KMS-11 (cell line): ENCODE measurements around the gene SLTM.
"Not testable (repeated sequence)": the region's sequence is repeated elsewhere in the genome, so short reads cannot be mapped to it uniquely, and the experiment has no call there.

Experiments
- H2AFZ ChIP-seq: fragments of 200-600 bp; sonication (generic); 2 replicates; pipeline ENCODE4 v1.6.1; 2016; ENCODE audit warnings: antibody characterized with exemption, mixed run types, low read depth
- H3K27ac ChIP-seq: fragments of 200-600 bp; sonication (generic); 2 replicates; pipeline ENCODE4 v1.6.1; 2016; ENCODE audit warnings: mild to moderate bottlenecking, mixed run types
- H3K27me3 ChIP-seq: fragments of 200-600 bp; sonication (generic); 2 replicates; pipeline ENCODE4 v1.6.1; 2017; ENCODE audit warnings: mild to moderate bottlenecking, low read depth, mixed run types, moderate library complexity; ENCODE audit not compliant: insufficient read depth
- H3K36me3 ChIP-seq: fragments of 200-600 bp; sonication (generic); 2 replicates; pipeline ENCODE4 v1.6.1; 2017; ENCODE audit warnings: mild to moderate bottlenecking, mixed run types; ENCODE audit not compliant: insufficient read depth
- H3K4me1 ChIP-seq: fragments of 200-600 bp; sonication (generic); 2 replicates; pipeline ENCODE4 v1.6.1; 2016; ENCODE audit warnings: mild to moderate bottlenecking, low read depth, mixed run types; ENCODE audit not compliant: poor library complexity, severe bottlenecking
- H3K4me2 ChIP-seq: fragments of 200-600 bp; sonication (generic); 2 replicates; pipeline ENCODE4 v1.7.0; 2016; ENCODE audit warnings: mild to moderate bottlenecking, mixed run types
- H3K4me3 ChIP-seq: fragments of 200-600 bp; sonication (generic); IDR thresholded peaks from 2 replicates; pipeline ENCODE4 v1.6.1; 2017; ENCODE audit warnings: low read depth, low read length, mixed read lengths; ENCODE audit not compliant: insufficient read depth
- H3K79me2 ChIP-seq: fragments of 200-600 bp; sonication (generic); 2 replicates; pipeline ENCODE4 v1.6.1; 2016; ENCODE audit warnings: low read depth, mixed run types; ENCODE audit not compliant: insufficient read depth
- H3K9ac ChIP-seq: fragments of 200-600 bp; sonication (generic); 2 replicates; pipeline ENCODE4 v1.6.1; 2016; ENCODE audit warnings: mild to moderate bottlenecking, mixed run types
- H4K20me1 ChIP-seq: fragments of 200-600 bp; sonication (generic); 2 replicates; pipeline ENCODE4 v1.6.1; 2016; ENCODE audit warnings: mild to moderate bottlenecking, mixed run types; ENCODE audit not compliant: insufficient read depth
- CTCF ChIP-seq: fragments of 200-600 bp; sonication (generic); conservative IDR thresholded peaks from 2 replicates; pipeline ENCODE4 v1.6.1; 2017; ENCODE audit warnings: low read depth, mild to moderate bottlenecking, antibody characterized with exemption, low read length, moderate library complexity, mixed read lengths

Gene SLTM

GRCh38 chr15:58865425-58865880, 68.0 kb downstream of the SLTM start:
- no peaks in the 10 kb centered on the region for H3K36me3 ChIP-seq
- H2AFZ ChIP-seq: no peak overlapping the region
- TF ChIP-seq CTCF: no peak
- no peak overlapping the region for H3K4me2 ChIP-seq
- H3K27ac ChIP-seq: no peak overlapping the region
- no peaks in the 10 kb centered on the region for H4K20me1 ChIP-seq
- H3K27me3 ChIP-seq: no peaks in the 10 kb centered on the region
- H3K4me3 ChIP-seq: no peak overlapping the region
- no peak overlapping the region for H3K9ac ChIP-seq
- H3K79me2 ChIP-seq: no peaks in the 10 kb centered on the region
- no peaks in the 10 kb centered on the region for H3K4me1 ChIP-seq

DNA sequence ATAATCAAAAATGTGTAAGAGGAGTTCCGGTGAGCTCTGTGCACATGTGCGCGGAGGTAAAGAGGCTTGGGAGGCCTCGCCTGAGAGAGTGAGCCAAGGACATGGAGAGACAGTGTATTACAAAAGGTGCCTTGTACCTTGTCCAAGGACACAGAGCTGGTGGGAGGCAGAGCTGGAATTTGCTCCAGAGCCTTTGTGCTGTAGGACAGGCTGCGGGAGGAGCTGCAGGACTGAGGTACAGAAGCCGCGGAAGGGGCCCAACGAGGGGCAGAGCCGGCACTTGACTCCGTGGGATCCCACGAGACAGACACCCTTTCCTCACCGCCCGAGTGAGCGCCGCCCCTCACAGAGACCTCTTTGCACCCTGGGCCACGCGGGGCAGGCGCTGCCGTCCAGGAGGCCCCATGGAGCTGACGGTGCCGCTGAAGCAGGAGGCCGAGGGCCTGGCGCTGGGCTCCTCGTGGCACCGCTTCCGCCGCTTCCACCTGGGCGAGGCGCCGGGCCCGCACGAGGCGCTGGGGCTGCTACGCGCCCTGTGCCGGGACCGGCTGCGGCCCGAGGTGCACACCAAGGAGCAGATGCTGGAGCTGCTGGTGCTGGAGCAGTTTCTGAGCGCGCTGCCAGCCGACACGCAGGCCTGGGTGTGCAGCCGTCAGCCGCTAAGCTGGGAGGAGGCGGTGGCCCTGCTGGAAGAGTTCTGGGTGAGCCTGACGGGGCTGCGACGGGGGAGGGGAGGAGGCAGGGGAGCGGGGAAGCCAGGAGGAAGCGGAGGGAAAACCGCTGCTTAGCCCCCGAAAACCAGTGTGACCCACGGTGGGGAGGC, 68.7 kb downstream of the SLTM start:
- Histone ChIP-seq H2AFZ (no peak overlapping the region), H4K20me1 (no peaks in the 10 kb centered on the region), H3K4me1 (no peaks in the 10 kb centered on the region), H3K9ac (no peak overlapping the region), H3K27ac (no peak overlapping the region), H3K27me3 (no peaks in the 10 kb centered on the region), H3K36me3 (no peaks in the 10 kb centered on the region), H3K4me3 (no peak overlapping the region), H3K4me2 (no peak overlapping the region), H3K79me2 (no peaks in the 10 kb centered on the region)
- TF ChIP-seq CTCF: no peak

GRCh38 chr15:58862326-58862725, 71.2 kb downstream of the SLTM start:
- no peak overlapping the region for H3K9ac ChIP-seq
- no peak overlapping the region for H3K4me2 ChIP-seq
- H3K27ac ChIP-seq: no peak overlapping the region
- H3K4me3 ChIP-seq: no peak overlapping the region
- H3K27me3 ChIP-seq: no peaks in the 10 kb centered on the region
- no peak for TF ChIP-seq CTCF
- H3K79me2 ChIP-seq: no peaks in the 10 kb centered on the region
- no peaks in the 10 kb centered on the region for H3K4me1 ChIP-seq
- no peaks in the 10 kb centered on the region for H3K36me3 ChIP-seq
- H2AFZ ChIP-seq: no peak overlapping the region
- no peaks in the 10 kb centered on the region for H4K20me1 ChIP-seq

DNA sequence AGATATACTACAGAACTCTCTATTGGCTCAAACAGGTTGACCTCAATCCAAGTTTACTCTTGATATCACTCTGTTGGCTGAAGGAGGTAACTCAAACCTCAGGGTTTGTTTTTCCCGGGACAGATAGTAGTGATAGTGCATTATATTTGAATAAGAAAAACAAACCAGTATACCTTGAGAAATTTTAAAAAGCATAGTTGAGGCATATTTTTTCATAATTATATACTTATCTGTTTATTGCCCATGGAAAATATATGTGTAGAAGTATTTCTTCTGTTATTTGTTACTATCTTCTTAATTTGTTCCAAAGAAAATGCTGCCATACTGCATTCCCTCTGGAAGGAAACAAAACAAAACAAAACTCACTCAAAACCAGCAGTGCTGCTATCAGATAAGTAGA, 76.9 kb downstream of the SLTM start:
- H3K36me3 ChIP-seq, H3K9ac ChIP-seq, H3K27ac ChIP-seq, H3K4me1 ChIP-seq, H3K4me2 ChIP-seq, H3K27me3 ChIP-seq, H2AFZ ChIP-seq, H4K20me1 ChIP-seq, H3K79me2 ChIP-seq, H3K4me3 ChIP-seq: not testable (repeated sequence)

- H3K27me3 ChIP-seq: no peaks in the 10 kb centered on the region
- H3K4me1 ChIP-seq: no peaks in the 10 kb centered on the region
- H3K79me2 ChIP-seq: no peaks in the 10 kb centered on the region
- TF ChIP-seq CTCF: no peak
- no peak overlapping the region for H3K4me2 ChIP-seq
- no peak overlapping the region for H3K4me3 ChIP-seq
- H3K27ac ChIP-seq: no peak overlapping the region
- no peak overlapping the region for H2AFZ ChIP-seq
- H3K9ac ChIP-seq: no peak overlapping the region
- H4K20me1 ChIP-seq: no peaks in the 10 kb centered on the region
- no peaks in the 10 kb centered on the region for H3K36me3 ChIP-seq
These were observed 77.4 kb downstream of the SLTM start for GRCh38 chr15:58856086-58856485.
